GM18505 (cell line): ENCODE measurements around the gene DHX30.
"Not testable (repeated sequence)": the region's sequence is repeated elsewhere in the genome, so short reads cannot be mapped to it uniquely, and the experiment has no call there.

Experiments used
- ATAC-seq: cut with Tn5 transposase; IDR thresholded peaks from one replicate; pipeline ENCODE4 v1.9.1; 2021; ENCODE audit not compliant: unreplicated experiment
- POLR2A ChIP-seq: IDR thresholded peaks from 4 replicates; pipeline ENCODE4 v1.6.1; 2011; ENCODE audit warnings: borderline replicate concordance; ENCODE audit not compliant: insufficient read depth, insufficient read length; ENCODE audit errors: extremely low read depth

DHX30 gene

GRCh38 chr3:47825590-47825989, 22.7 kb downstream of the DHX30 start:
- no peak for ATAC-seq
- no peak for TF ChIP-seq POLR2A

- not testable (repeated sequence) for ATAC-seq
These were observed 26.5 kb downstream of the DHX30 start for GRCh38 chr3:47829482-47829881.

GRCh38 chr3:47836986-47837385, 34.0 kb downstream of the DHX30 start:
- TF ChIP-seq POLR2A = no peak
- ATAC-seq = no peak

- no peak for TF ChIP-seq POLR2A
- ATAC-seq = no peak
These were observed 35.6 kb downstream of the DHX30 start for GRCh38 chr3:47838503-47838902.

- no peak for TF ChIP-seq POLR2A
- ATAC-seq = no peak
These were observed 38.9 kb downstream of the DHX30 start for GRCh38 chr3:47841786-47842349.

GRCh38 chr3:47846186-47846879, 43.4 kb downstream of the DHX30 start:
- no peak for TF ChIP-seq POLR2A
- no peak for ATAC-seq

- ATAC-seq = no peak
- no peak for TF ChIP-seq POLR2A
These were observed 43.9 kb downstream of the DHX30 start for GRCh38 chr3:47846880-47847248.

- ATAC-seq = no peak
- no peak for TF ChIP-seq POLR2A
These were observed 44.3 kb downstream of the DHX30 start for GRCh38 chr3:47847260-47847659.

GRCh38 chr3:47847801-47848518, 45.0 kb downstream of the DHX30 start:
- ATAC-seq = no peak
- no peak for TF ChIP-seq POLR2A

GRCh38 chr3:47848599-47849117, 45.7 kb downstream of the DHX30 start:
- ATAC-seq = no peak
- TF ChIP-seq POLR2A = no peak

- no peak for TF ChIP-seq POLR2A
- ATAC-seq = no peak
These were observed 46.3 kb downstream of the DHX30 start for GRCh38 chr3:47849186-47849698.

- no peak for ATAC-seq
- no peak for TF ChIP-seq POLR2A
These were observed 47.0 kb downstream of the DHX30 start for GRCh38 chr3:47849699-47850563.

- no peak for TF ChIP-seq POLR2A
- no peak for ATAC-seq
These were observed 47.8 kb downstream of the DHX30 start for GRCh38 chr3:47850564-47851410.
